ENCODE measurements around the gene SLC1A2. TPM values are rescaled to one million over a fixed set of nuclear protein-coding genes. Genes with fewer than 3 reads are reported as not detected.

The SLC1A2 gene
- total RNA-seq, 1 experiment from 2014 or later: 0.25 TPM

DNA sequence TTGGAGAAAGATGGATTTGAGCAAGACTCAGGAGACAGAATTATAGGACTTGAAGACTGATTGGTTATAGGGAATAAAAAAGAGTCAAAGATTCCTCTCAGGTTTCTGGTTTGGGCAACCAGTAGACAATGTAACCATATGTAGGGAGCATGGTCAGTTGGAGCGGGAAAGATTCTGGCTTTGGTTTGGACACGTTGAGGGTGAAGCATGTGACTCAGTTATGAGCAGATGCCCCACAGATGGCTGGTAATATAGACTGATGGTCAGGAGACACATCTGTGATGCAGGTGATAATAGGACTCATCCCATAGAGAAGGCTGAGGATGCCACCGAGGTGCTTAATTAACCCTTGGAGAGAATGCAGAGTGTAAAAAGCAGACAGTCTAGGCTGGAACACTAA, 148.3 kb downstream of the SLC1A2 start:
- ChIA-PET RAD21 (ENCODE audit: low non-redundant PET in 1 of 2, low total read pairs in 2 of 2, uncharacterized antibody in 2 of 2, unreplicated experiment in 2 of 2) (no interaction called here), POLR2A (no interaction called here), CTCF (no interaction called here)
- no TSS peak for BruUV-seq (replicated peaks)
- Histone ChIP-seq H3K79me2 (ENCODE audit: insufficient read depth, low read length) (no peaks in the 10 kb centered on the region), H3K4me2 (ENCODE audit: low read length) (no peak overlapping the region), H3K4me1 (ENCODE audit: control insufficient read depth in 1 of 2, insufficient read depth in 2 of 2, low read length in 2 of 2) (no peaks in the 10 kb centered on the region), H3K9me2 (ENCODE audit: insufficient read depth) (no peaks in the 10 kb centered on the region), H3K9ac (ENCODE audit: low read length) (no peak overlapping the region), H3K4me3 (replicated peaks in 1 of 2; ENCODE audit: low read depth in 1 of 2, low read length in 2 of 2) (no peak overlapping the region), H3K27ac (ENCODE audit: low read depth, low read length) (no peak overlapping the region), H3K36me3 (ENCODE audit: control insufficient read depth in 1 of 2, insufficient read depth in 2 of 2, low read length in 2 of 2) (no peaks in the 10 kb centered on the region), H3K9me3 (ENCODE audit: control insufficient read depth in 1 of 2, insufficient read depth in 1 of 2, low read depth in 1 of 2, low read length in 2 of 2) (no peaks in the 10 kb centered on the region), H3K27me3 (ENCODE audit: insufficient read depth, low read length) (no peaks in the 10 kb centered on the region), H4K20me1 (ENCODE audit: insufficient read depth) (no peaks in the 10 kb centered on the region), H2AFZ (ENCODE audit: low read depth, low read length, poor library complexity, severe bottlenecking) (no peak overlapping the region)
- no peak for TF ChIP-seq ZNF274 (IDR thresholded peaks at IDR 0.05; ENCODE audit: low read depth, low read length)
- ATAC-seq (no peak), DNase-seq (ENCODE audit: low read depth, low spot score) (no peak)
- intact Hi-C loops (cut with micrococcal nuclease): no loop called here

DNA sequence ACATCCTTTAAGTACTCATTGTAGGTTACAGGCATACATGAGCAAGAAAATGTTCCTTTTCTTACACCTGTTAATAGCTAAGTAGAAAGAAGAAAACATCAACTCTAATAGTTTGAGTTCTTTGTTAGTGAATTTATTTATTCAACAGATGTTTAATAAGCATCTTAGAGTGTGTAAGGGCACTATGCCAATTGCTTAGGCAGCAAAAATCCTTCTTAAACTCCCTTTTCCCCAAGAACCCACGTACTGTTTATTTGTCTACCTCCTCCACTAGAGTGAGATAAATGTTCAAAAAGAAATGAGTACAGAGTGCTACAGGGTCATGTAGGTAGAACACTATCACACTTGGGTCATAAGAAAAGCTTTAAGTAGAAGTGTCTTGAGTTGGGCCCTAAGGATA, 149.0 kb downstream of the SLC1A2 start:
- no TSS peak for BruUV-seq (replicated peaks)
- H3K9me2 ChIP-seq (ENCODE audit: insufficient read depth): no peaks in the 10 kb centered on the region
- no peak overlapping the region for H3K4me3 ChIP-seq (replicated peaks in 1 of 2; ENCODE audit: low read depth in 1 of 2, low read length in 2 of 2)
- DNase-seq (ENCODE audit: low read depth, low spot score) (no peak), ATAC-seq (no peak)
- H3K4me1 ChIP-seq (ENCODE audit: control insufficient read depth in 1 of 2, insufficient read depth in 2 of 2, low read length in 2 of 2): no peaks in the 10 kb centered on the region
- no peak overlapping the region for H3K27ac ChIP-seq (ENCODE audit: low read depth, low read length)
- POLR2A ChIA-PET: no interaction called here
- RAD21 ChIA-PET (ENCODE audit: low non-redundant PET in 1 of 2, low total read pairs in 2 of 2, uncharacterized antibody in 2 of 2, unreplicated experiment in 2 of 2): no interaction called here
- no peak overlapping the region for H3K4me2 ChIP-seq (ENCODE audit: low read length)
- H3K9ac ChIP-seq (ENCODE audit: low read length): no peak overlapping the region
- H4K20me1 ChIP-seq (ENCODE audit: insufficient read depth): no peaks in the 10 kb centered on the region
- CTCF ChIA-PET: no interaction called here
- H3K27me3 ChIP-seq (ENCODE audit: insufficient read depth, low read length): no peaks in the 10 kb centered on the region
- no peaks in the 10 kb centered on the region for H3K9me3 ChIP-seq (ENCODE audit: control insufficient read depth in 1 of 2, insufficient read depth in 1 of 2, low read depth in 1 of 2, low read length in 2 of 2)
- H3K36me3 ChIP-seq (ENCODE audit: control insufficient read depth in 1 of 2, insufficient read depth in 2 of 2, low read length in 2 of 2): no peaks in the 10 kb centered on the region
- TF ChIP-seq EGR1 (IDR thresholded peaks at IDR 0.05; ENCODE audit: low read depth): no peak
- TF ChIP-seq SRF (IDR thresholded peaks at IDR 0.05; ENCODE audit: low read depth): no peak
- no peak for TF ChIP-seq YY1 (IDR thresholded peaks at IDR 0.05; ENCODE audit: extremely low read depth, insufficient replicate concordance, low read depth, low read length)
- TF ChIP-seq ELF1 (IDR thresholded peaks at IDR 0.05; ENCODE audit: borderline replicate concordance, low read depth): no peak
- no peak for TF ChIP-seq CBX3 (IDR thresholded peaks at IDR 0.05; ENCODE audit: low read depth)
- TF ChIP-seq, protein P1, sequence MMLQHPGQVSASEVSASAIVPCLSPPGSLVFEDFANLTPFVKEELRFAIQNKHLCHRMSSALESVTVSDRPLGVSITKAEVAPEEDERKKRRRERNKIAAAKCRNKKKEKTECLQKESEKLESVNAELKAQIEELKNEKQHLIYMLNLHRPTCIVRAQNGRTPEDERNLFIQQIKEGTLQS (IDR thresholded peaks at IDR 0.05): no peak
- TF ChIP-seq JUND (IDR thresholded peaks at IDR 0.05): no peak
- TF ChIP-seq POLR2AphosphoS5 (IDR thresholded peaks at IDR 0.05; ENCODE audit: low read depth, low read length): no peak
- TF ChIP-seq SIN3A (IDR thresholded peaks at IDR 0.05; ENCODE audit: low read depth): no peak
- TF ChIP-seq, protein P2, sequence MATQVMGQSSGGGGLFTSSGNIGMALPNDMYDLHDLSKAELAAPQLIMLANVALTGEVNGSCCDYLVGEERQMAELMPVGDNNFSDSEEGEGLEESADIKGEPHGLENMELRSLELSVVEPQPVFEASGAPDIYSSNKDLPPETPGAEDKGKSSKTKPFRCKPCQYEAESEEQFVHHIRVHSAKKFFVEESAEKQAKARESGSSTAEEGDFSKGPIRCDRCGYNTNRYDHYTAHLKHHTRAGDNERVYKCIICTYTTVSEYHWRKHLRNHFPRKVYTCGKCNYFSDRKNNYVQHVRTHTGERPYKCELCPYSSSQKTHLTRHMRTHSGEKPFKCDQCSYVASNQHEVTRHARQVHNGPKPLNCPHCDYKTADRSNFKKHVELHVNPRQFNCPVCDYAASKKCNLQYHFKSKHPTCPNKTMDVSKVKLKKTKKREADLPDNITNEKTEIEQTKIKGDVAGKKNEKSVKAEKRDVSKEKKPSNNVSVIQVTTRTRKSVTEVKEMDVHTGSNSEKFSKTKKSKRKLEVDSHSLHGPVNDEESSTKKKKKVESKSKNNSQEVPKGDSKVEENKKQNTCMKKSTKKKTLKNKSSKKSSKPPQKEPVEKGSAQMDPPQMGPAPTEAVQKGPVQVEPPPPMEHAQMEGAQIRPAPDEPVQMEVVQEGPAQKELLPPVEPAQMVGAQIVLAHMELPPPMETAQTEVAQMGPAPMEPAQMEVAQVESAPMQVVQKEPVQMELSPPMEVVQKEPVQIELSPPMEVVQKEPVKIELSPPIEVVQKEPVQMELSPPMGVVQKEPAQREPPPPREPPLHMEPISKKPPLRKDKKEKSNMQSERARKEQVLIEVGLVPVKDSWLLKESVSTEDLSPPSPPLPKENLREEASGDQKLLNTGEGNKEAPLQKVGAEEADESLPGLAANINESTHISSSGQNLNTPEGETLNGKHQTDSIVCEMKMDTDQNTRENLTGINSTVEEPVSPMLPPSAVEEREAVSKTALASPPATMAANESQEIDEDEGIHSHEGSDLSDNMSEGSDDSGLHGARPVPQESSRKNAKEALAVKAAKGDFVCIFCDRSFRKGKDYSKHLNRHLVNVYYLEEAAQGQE (IDR thresholded peaks at IDR 0.05; ENCODE audit: low read depth): no peak
- TF ChIP-seq FOSL1 (IDR thresholded peaks at IDR 0.05; ENCODE audit: low read depth): no peak
- no peak for TF ChIP-seq EZH2 (IDR thresholded peaks at IDR 0.05)
- no peak for TF ChIP-seq EZH2phosphoT487 (IDR thresholded peaks at IDR 0.05; ENCODE audit: borderline replicate concordance)
- TF ChIP-seq SP1 (IDR thresholded peaks at IDR 0.05; ENCODE audit: low read depth): no peak
- no peak for TF ChIP-seq ZFX (IDR thresholded peaks at IDR 0.05)
- no peaks in the 10 kb centered on the region for H3K79me2 ChIP-seq (ENCODE audit: insufficient read depth, low read length)
- no peak overlapping the region for H2AFZ ChIP-seq (ENCODE audit: low read depth, low read length, poor library complexity, severe bottlenecking)
- intact Hi-C loops (cut with micrococcal nuclease): no loop called here

All from HCT116 (cell line).